GM12878 (cell line): ENCODE measurements around the gene REM1. TPM values are rescaled to one million over a fixed set of nuclear protein-coding genes. Genes with fewer than 3 reads are reported as not detected.

Experiments
- ATAC-seq: fragments of 200-7000 bp; cut with Tn5 transposase; 3 replicates; pipeline ENCODE4 v1.9.1; 2020; ENCODE audit warnings: mild to moderate bottlenecking, moderate library complexity
- BruUV-seq: library from RNA; stranded (reverse); fragments of 400-500 nt; replicated peaks from 2 replicates; lab custom pipeline; 2021; lab: Mats Ljungman, UMichigan
- CTCF ChIA-PET: fragments of 300-600 bp; sonication (Branson Sonifier 250); formaldehyde crosslinking; extraction: SDS; loops from one replicate; lab custom pipeline; 2021; ENCODE audit warnings: inconsistent platforms; lab: Yijun Ruan, JAX
- POLR2A ChIA-PET: fragments of 350-600 bp; formaldehyde crosslinking; extraction: SDS; loops from one replicate; lab custom pipeline; 2021; ENCODE audit warnings: inconsistent platforms; lab: Charles Lee
- RAD21 ChIA-PET: fragments of 300-600 bp; sonication (Branson Sonifier 250); formaldehyde crosslinking; loops from one replicate; lab custom pipeline; 2023; ENCODE audit warnings: antibody characterized with exemption; ENCODE audit not compliant: unreplicated experiment; lab: Charles Lee
- SMC1A ChIA-PET: fragments of 300-600 bp; sonication (Branson Sonifier 250); formaldehyde crosslinking; loops from one replicate; lab custom pipeline; 2023; ENCODE audit not compliant: unreplicated experiment, uncharacterized antibody; lab: Charles Lee
- DNase-seq: peaks from one replicate; pipeline ENCODE4 v3.0.0-alpha.2; 2011; ENCODE audit warnings: low read depth, low spot score
- FAIRE-seq: peaks from 3 replicates; lab custom pipeline; 2011; peaks lifted over from hg19 to GRCh38; lab: Jason Lieb, UNC
- H2AFZ ChIP-seq: 2 replicates; pipeline ENCODE4 v1.6.0; 2011; ENCODE audit warnings: low read depth, low read length, control low read depth; ENCODE audit not compliant: control insufficient read depth
- H3K27ac ChIP-seq: 2 replicates; pipeline ENCODE4 v1.5.1; 2011; ENCODE audit warnings: control low read depth; ENCODE audit not compliant: control insufficient read depth, insufficient read depth
- H3K27me3 ChIP-seq, 2 experiments: replicated peaks in 1 of 2; 2 replicates each; pipeline versions ENCODE4 v1.6.0 to v1.6.1; 2011; ENCODE audit warnings: low read length in 1 of 2; ENCODE audit not compliant: control insufficient read depth in 2 of 2, insufficient read depth in 2 of 2
- H3K36me3 ChIP-seq, 2 experiments: 2 replicates each; pipeline ENCODE4 v1.5.1; 2011; ENCODE audit warnings: low read length in 1 of 2; ENCODE audit not compliant: control insufficient read depth in 2 of 2, insufficient read depth in 2 of 2
- H3K4me1 ChIP-seq: 2 replicates; pipeline ENCODE4 v1.6.1; 2011; ENCODE audit warnings: mild to moderate bottlenecking, low read length, moderate library complexity, mixed read lengths; ENCODE audit not compliant: control insufficient read depth, insufficient read depth
- H3K4me2 ChIP-seq: 2 replicates; pipeline ENCODE4 v1.6.0; 2011; ENCODE audit warnings: control low read depth; ENCODE audit not compliant: control insufficient read depth, insufficient read depth
- H3K4me3 ChIP-seq: fragments of 200-600 bp; sonication (generic); 2 replicates; pipeline ENCODE4 v1.5.1; 2016
- H3K79me2 ChIP-seq: 2 replicates; pipeline ENCODE4 v1.6.0; 2011; ENCODE audit warnings: low read length; ENCODE audit not compliant: control insufficient read depth, insufficient read depth
- H3K9ac ChIP-seq: 2 replicates; pipeline ENCODE4 v1.8.0; 2011; ENCODE audit warnings: low read length, control low read depth, mixed read lengths; ENCODE audit not compliant: control insufficient read depth, insufficient read depth
- H3K9me3 ChIP-seq: replicated peaks from 3 replicates; pipeline ENCODE4 v1.5.1; 2011; ENCODE audit warnings: mild to moderate bottlenecking, low read length; ENCODE audit not compliant: control insufficient read depth, insufficient read depth
- H4K20me1 ChIP-seq: 2 replicates; pipeline ENCODE4 v1.6.0; 2011; ENCODE audit not compliant: control insufficient read depth, insufficient read depth
- BACH1 ChIP-seq: fragments of 450-650 bp; IDR thresholded peaks from 2 replicates; pipeline ENCODE4 v1.6.1; 2017; ENCODE audit warnings: mild to moderate bottlenecking, borderline replicate concordance
- CBX3 ChIP-seq: fragments of 200-600 bp; sonication (generic); IDR thresholded peaks from 2 replicates; pipeline ENCODE4 v1.6.1; 2016; ENCODE audit warnings: low read depth, borderline replicate concordance
- CREM ChIP-seq: IDR thresholded peaks from 2 replicates; pipeline ENCODE4 v1.6.1; 2014; ENCODE audit warnings: antibody characterized with exemption, low read depth
- EED ChIP-seq: sonication (generic); IDR thresholded peaks from 2 replicates; pipeline ENCODE4 v1.6.1; 2016; ENCODE audit warnings: antibody characterized with exemption, low read depth
- GATAD2B ChIP-seq: fragments of 450-650 bp; conservative IDR thresholded peaks from 2 replicates; pipeline ENCODE4 v1.6.1; 2017; ENCODE audit warnings: low read depth, mild to moderate bottlenecking, moderate library complexity
- NFXL1 ChIP-seq: fragments of 450-650 bp; IDR thresholded peaks from 2 replicates; pipeline ENCODE4 v1.6.1; 2017; ENCODE audit warnings: antibody characterized with exemption, mild to moderate bottlenecking, borderline replicate concordance
- SRF ChIP-seq, 2 experiments: IDR thresholded peaks; 2 replicates each; pipeline ENCODE4 v1.6.1; 2011; ENCODE audit warnings: low read depth in 2 of 2, low read length in 2 of 2, mild to moderate bottlenecking in 1 of 2, moderate library complexity in 1 of 2
- YBX1 ChIP-seq: fragments of 450-650 bp; IDR thresholded peaks from 2 replicates; pipeline ENCODE4 v1.6.1; 2016; ENCODE audit warnings: antibody characterized with exemption
- YY1 ChIP-seq: IDR thresholded peaks from 2 replicates; pipeline ENCODE4 v1.6.1; 2011; ENCODE audit warnings: low read depth, mild to moderate bottlenecking, low read length
- WGBS: methylation state at CpG from one replicate; pipeline ENCODE4 v1.1.6; 2016; ENCODE audit warnings: low lambda C conversion rate; ENCODE audit not compliant: insufficient replicate concordance, insufficient coverage; ENCODE audit errors: missing lambda C conversion rate; 5-methylcytosine and 5-hydroxymethylcytosine counted together
- in situ Hi-C: fragments of 300-500 bp; cut with MboI; formaldehyde crosslinking; loops from 9 replicates; pipeline ENCODE4 v1.14.3; 2018; ENCODE audit warnings: mixed read lengths
- intact Hi-C: fragments of 100-400 bp; cut with micrococcal nuclease; formaldehyde crosslinking; loops from one replicate; pipeline ENCODE4 v1.14.2; 2022; ENCODE audit not compliant: unreplicated experiment
- polyA plus RNA-seq, 11 experiments: library from polyadenylated mRNA; depleted of rRNA in 4 of 11; unstranded in 6 of 11; stranded (reverse) in 5 of 11; fragments of >200 nt; fragmentation: Nextera tagmentation in 4 of 11; fragmentation: Illumina TruSeq in 1 of 11; extraction: Ambion mirVana in 4 of 11; extraction: Trizol in 1 of 11; gene quantifications; 1 replicate in 1 of 11; 2 replicates in 10 of 11; pipeline versions ENCODE4 v1.2.1 to v1.2.3, GENCODE V29; 2011 to 2016; ENCODE audit warnings: inconsistent platforms in 2 of 11, missing spikeins in 2 of 11, low read depth in 1 of 11
- total RNA-seq, 4 experiments: library from RNA; depleted of rRNA in 3 of 4; stranded (reverse); fragments of >200 nt in 3 of 4; fragmentation: Illumina TruSeq in 1 of 4; extraction: Trizol in 1 of 4; gene quantifications; 2 replicates each; pipeline versions ENCODE4 v1.2.1 to v1.2.3, GENCODE V29; 2013 to 2021
- TF ChIP-seq, protein P1 (sequence below): fragments of 450-650 bp; IDR thresholded peaks from 2 replicates; pipeline ENCODE4 v1.6.1; 2018; ENCODE audit warnings: borderline replicate concordance, mild to moderate bottlenecking; ENCODE audit not compliant: partially characterized antibody
- TF ChIP-seq, protein P2 (sequence below): fragments of 450-650 bp; IDR thresholded peaks from 2 replicates; pipeline ENCODE4 v1.6.1; 2016; ENCODE audit warnings: mild to moderate bottlenecking
- TF ChIP-seq, protein P3 (sequence below): fragments of 450-650 bp; IDR thresholded peaks from 2 replicates; pipeline ENCODE4 v1.6.1; 2016; ENCODE audit warnings: mild to moderate bottlenecking
- TF ChIP-seq, protein P4 (sequence below): fragments of 450-650 bp; IDR thresholded peaks from 2 replicates; pipeline ENCODE4 v1.6.1; 2017; ENCODE audit warnings: borderline replicate concordance
- TF ChIP-seq, protein P5 (sequence below): IDR thresholded peaks from 2 replicates; pipeline ENCODE4 v1.6.1; 2011; ENCODE audit warnings: borderline replicate concordance, low read depth, mild to moderate bottlenecking, moderate library complexity, mixed read lengths, low read length; ENCODE audit not compliant: insufficient read depth; ENCODE audit errors: extremely low read length
- TF ChIP-seq, protein P6 (sequence below): fragments of 450-650 bp; IDR thresholded peaks from 2 replicates; pipeline ENCODE4 v1.6.1; 2018; ENCODE audit warnings: mild to moderate bottlenecking, low read depth, moderate library complexity; ENCODE audit not compliant: partially characterized antibody

REM1 gene
- total and polyA plus RNA-seq, 10 of the 15 experiments (the other 5 are each of a cell fraction or from before 2014, with no cell fraction given), result not detected

DNA sequence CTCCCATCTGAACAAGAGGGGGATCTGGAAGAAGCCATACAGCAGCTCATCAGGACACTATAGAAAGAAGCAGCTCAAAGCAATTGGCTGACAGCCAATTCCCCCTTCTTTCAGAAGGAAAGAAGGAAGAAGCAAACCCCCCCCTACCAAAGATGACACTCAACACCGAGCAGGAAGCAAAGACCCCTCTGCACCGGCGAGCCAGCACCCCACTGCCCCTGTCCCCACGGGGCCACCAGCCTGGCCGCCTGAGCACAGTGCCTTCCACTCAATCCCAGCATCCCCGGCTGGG, 1.2 kb downstream of the REM1 start:
- H3K4me1 ChIP-seq, result peaks cover 4% of the 10 kb centered on the region
- DNase-seq, result no peak
- ChIA-PET RAD21 (no interaction called here), CTCF (interaction anchor here (1.3 kb wide), 1 partner anchor 26 kb away, joined by 4 read pairs; no protein-coding TSS in a partner anchor), POLR2A (no interaction called here), SMC1A (no interaction called here)
- H4K20me1 ChIP-seq, result no peaks in the 10 kb centered on the region
- no peak overlapping the region for H3K27ac ChIP-seq
- H3K4me3 ChIP-seq, result no peak overlapping the region
- no peak overlapping the region for H3K4me2 ChIP-seq
- H3K9me3 ChIP-seq, result no peaks in the 10 kb centered on the region
- H2AFZ ChIP-seq, result no peak overlapping the region
- FAIRE-seq, result no peak
- no TSS peak for BruUV-seq
- H3K36me3 ChIP-seq, result no peaks in the 10 kb centered on the region
- H3K79me2 ChIP-seq, result no peaks in the 10 kb centered on the region
- WGBS, result 42% methylated on average over 6 of the region's 6 CpGs
- intact Hi-C loops (no loop called here), in situ Hi-C loops (no loop called here)
- peaks cover 10 to 13% of the 10 kb centered on the region in 2 experiments for H3K27me3 ChIP-seq
- ATAC-seq, result no peak
- no peak overlapping the region for H3K9ac ChIP-seq
- TF ChIP-seq, protein P1, sequence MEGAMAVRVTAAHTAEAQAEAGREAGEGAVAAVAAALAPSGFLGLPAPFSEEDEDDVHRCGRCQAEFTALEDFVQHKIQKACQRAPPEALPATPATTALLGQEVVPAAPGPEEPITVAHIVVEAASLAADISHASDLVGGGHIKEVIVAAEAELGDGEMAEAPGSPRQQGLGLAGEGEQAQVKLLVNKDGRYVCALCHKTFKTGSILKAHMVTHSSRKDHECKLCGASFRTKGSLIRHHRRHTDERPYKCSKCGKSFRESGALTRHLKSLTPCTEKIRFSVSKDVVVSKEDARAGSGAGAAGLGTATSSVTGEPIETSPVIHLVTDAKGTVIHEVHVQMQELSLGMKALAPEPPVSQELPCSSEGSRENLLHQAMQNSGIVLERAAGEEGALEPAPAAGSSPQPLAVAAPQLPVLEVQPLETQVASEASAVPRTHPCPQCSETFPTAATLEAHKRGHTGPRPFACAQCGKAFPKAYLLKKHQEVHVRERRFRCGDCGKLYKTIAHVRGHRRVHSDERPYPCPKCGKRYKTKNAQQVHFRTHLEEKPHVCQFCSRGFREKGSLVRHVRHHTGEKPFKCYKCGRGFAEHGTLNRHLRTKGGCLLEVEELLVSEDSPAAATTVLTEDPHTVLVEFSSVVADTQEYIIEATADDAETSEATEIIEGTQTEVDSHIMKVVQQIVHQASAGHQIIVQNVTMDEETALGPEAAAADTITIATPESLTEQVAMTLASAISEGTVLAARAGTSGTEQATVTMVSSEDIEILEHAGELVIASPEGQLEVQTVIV, result no peak
- no peak for TF ChIP-seq YBX1
- TF ChIP-seq GATAD2B, result no peak
- TF ChIP-seq, protein P2, sequence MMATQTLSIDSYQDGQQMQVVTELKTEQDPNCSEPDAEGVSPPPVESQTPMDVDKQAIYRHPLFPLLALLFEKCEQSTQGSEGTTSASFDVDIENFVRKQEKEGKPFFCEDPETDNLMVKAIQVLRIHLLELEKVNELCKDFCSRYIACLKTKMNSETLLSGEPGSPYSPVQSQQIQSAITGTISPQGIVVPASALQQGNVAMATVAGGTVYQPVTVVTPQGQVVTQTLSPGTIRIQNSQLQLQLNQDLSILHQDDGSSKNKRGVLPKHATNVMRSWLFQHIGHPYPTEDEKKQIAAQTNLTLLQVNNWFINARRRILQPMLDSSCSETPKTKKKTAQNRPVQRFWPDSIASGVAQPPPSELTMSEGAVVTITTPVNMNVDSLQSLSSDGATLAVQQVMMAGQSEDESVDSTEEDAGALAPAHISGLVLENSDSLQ, result no peak
- TF ChIP-seq YY1, result no peak
- TF ChIP-seq, protein P3, sequence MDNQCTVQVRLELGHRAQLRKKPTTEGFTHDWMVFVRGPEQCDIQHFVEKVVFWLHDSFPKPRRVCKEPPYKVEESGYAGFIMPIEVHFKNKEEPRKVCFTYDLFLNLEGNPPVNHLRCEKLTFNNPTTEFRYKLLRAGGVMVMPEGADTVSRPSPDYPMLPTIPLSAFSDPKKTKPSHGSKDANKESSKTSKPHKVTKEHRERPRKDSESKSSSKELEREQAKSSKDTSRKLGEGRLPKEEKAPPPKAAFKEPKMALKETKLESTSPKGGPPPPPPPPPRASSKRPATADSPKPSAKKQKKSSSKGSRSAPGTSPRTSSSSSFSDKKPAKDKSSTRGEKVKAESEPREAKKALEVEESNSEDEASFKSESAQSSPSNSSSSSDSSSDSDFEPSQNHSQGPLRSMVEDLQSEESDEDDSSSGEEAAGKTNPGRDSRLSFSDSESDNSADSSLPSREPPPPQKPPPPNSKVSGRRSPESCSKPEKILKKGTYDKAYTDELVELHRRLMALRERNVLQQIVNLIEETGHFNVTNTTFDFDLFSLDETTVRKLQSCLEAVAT, result no peak
- TF ChIP-seq, protein P4, sequence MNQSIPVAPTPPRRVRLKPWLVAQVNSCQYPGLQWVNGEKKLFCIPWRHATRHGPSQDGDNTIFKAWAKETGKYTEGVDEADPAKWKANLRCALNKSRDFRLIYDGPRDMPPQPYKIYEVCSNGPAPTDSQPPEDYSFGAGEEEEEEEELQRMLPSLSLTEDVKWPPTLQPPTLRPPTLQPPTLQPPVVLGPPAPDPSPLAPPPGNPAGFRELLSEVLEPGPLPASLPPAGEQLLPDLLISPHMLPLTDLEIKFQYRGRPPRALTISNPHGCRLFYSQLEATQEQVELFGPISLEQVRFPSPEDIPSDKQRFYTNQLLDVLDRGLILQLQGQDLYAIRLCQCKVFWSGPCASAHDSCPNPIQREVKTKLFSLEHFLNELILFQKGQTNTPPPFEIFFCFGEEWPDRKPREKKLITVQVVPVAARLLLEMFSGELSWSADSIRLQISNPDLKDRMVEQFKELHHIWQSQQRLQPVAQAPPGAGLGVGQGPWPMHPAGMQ, result no peak
- no peak for TF ChIP-seq CREM
- TF ChIP-seq EED, result no peak
- TF ChIP-seq NFXL1, result no peak
- no peak for TF ChIP-seq CBX3
- TF ChIP-seq, protein P5, sequence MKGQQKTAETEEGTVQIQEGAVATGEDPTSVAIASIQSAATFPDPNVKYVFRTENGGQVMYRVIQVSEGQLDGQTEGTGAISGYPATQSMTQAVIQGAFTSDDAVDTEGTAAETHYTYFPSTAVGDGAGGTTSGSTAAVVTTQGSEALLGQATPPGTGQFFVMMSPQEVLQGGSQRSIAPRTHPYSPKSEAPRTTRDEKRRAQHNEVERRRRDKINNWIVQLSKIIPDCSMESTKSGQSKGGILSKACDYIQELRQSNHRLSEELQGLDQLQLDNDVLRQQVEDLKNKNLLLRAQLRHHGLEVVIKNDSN, result no peak
- TF ChIP-seq, protein P6, sequence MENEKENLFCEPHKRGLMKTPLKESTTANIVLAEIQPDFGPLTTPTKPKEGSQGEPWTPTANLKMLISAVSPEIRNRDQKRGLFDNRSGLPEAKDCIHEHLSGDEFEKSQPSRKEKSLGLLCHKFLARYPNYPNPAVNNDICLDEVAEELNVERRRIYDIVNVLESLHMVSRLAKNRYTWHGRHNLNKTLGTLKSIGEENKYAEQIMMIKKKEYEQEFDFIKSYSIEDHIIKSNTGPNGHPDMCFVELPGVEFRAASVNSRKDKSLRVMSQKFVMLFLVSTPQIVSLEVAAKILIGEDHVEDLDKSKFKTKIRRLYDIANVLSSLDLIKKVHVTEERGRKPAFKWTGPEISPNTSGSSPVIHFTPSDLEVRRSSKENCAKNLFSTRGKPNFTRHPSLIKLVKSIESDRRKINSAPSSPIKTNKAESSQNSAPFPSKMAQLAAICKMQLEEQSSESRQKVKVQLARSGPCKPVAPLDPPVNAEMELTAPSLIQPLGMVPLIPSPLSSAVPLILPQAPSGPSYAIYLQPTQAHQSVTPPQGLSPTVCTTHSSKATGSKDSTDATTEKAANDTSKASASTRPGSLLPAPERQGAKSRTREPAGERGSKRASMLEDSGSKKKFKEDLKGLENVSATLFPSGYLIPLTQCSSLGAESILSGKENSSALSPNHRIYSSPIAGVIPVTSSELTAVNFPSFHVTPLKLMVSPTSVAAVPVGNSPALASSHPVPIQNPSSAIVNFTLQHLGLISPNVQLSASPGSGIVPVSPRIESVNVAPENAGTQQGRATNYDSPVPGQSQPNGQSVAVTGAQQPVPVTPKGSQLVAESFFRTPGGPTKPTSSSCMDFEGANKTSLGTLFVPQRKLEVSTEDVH, result no peak
- TF ChIP-seq BACH1, result no peak
- TF ChIP-seq SRF (IDR thresholded peaks at IDR 0.05; ENCODE audit: low read depth in 2 of 2, low read length in 2 of 2), result no peak
